ENCODE data around the gene WDR86. TPM values are rescaled to one million over a fixed set of nuclear protein-coding genes. Genes with fewer than 3 reads are reported as not detected.

The WDR86 gene
- total RNA-seq, 6 experiments from 2014 or later = 0.31 to 0.74 (median 0.44) TPM; not detected in 1

DNA sequence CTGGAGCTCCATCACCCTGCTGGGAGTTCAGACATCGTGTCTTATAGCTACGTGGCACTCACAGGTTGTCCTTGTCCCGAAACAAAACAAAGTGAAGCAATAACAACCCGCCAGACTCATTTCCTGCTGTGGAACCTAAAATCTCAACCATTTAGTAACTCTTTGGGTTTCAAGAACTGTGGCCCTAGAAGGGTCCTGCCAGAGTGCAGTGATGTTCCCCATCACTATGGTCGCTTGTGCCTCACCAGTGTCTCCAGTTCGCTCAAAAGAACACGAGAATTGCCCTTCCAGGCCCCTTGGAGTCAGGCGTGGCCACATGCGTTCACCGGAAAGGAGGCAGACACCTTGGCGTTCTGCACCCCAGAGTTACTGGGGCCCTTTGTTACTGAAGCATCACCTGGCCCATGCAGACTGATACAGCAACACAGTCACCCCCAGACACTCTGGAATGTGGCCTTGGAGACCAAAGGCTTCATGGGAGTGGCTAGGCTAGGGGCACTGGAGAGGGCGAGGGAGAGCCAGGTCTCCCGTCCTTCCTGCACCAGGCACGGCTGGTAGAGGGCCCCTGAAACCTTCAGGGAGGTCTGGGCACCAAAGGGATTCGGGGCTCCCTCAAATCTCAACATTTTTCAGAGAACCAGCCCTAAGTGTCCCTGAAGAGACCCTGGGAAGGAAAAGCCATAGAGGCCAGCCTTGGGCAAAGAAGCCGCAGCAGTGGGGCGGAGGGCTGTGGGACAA lies 29.2 kb upstream of the WDR86 start:
- Histone ChIP-seq H3K27me3 (no peaks in the 10 kb centered on the region), H3K9me3 (no peaks in the 10 kb centered on the region), H3K4me1 (peaks cover 0 to 4% (median 0%) of the 10 kb centered on the region in 4 donors), H3K27ac (no peak overlapping the region), H3K36me3 (no peaks in the 10 kb centered on the region), H3K4me3 (no peak overlapping the region)
- intact Hi-C loops (cut with DNase I) = no loop called here
- TF ChIP-seq POLR2A (IDR thresholded peaks at IDR 0.05) (no peak), CTCF (IDR thresholded peaks at IDR 0.05) (no peak)
- ATAC-seq (no peak), DNase-seq (no peak)
- WGBS (ENCODE audit: insufficient coverage, low coverage, low lambda C conversion rate, missing lambda C conversion rate) = 87% methylated on average over 4 of the region's 17 CpGs

GRCh38 chr7:151437866-151438516 lies 28.2 kb upstream of the WDR86 start:
- H3K27me3 ChIP-seq = no peaks in the 10 kb centered on the region
- no peak for TF ChIP-seq CTCF (IDR thresholded peaks at IDR 0.05)
- no peak for TF ChIP-seq POLR2A (IDR thresholded peaks at IDR 0.05)
- peaks cover 0 to 4% (median 0%) of the 10 kb centered on the region in 4 donors for H3K4me1 ChIP-seq
- no peaks in the 10 kb centered on the region for H3K36me3 ChIP-seq
- 77% methylated on average over 15 of the region's 23 CpGs for WGBS (ENCODE audit: insufficient coverage, low coverage, low lambda C conversion rate, missing lambda C conversion rate)
- no peak for DNase-seq
- no peak overlapping the region for H3K4me3 ChIP-seq
- ATAC-seq = no peak
- no peak overlapping the region for H3K27ac ChIP-seq
- no peaks in the 10 kb centered on the region for H3K9me3 ChIP-seq
- intact Hi-C loops (cut with DNase I) = no loop called here

DNA sequence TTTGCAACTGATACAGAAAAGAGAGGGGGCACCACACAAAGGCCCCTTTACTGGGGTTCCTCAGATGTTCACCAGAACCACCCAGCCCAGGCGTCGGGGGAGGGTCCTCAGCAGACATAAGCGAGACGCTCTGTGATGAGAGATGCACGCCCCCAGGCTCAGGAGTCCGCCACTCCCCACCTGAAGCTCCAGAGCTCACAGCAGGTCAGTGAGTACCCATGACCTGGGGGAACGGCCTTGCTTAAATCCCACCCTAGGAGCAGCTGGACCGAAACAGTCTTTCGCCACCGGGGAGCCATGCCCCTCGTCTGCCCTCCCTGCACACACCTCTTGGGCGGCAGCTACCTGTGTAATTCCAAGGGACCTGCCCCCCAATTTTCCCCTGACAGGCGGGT lies 27.3 kb upstream of the WDR86 start:
- ATAC-seq = no peak
- WGBS (ENCODE audit: insufficient coverage, low coverage, low lambda C conversion rate, missing lambda C conversion rate) = 80% methylated on average over 2 of the region's 13 CpGs
- H3K27ac ChIP-seq = no peak overlapping the region
- intact Hi-C loops (cut with DNase I) = no loop called here
- H3K27me3 ChIP-seq = no peaks in the 10 kb centered on the region
- no peaks in the 10 kb centered on the region for H3K9me3 ChIP-seq
- H3K4me3 ChIP-seq = no peak overlapping the region
- H3K4me1 ChIP-seq = peaks cover 0 to 4% (median 0%) of the 10 kb centered on the region in 4 donors
- no peak for DNase-seq
- TF ChIP-seq CTCF (IDR thresholded peaks at IDR 0.05) = no peak
- TF ChIP-seq POLR2A (IDR thresholded peaks at IDR 0.05) = no peak
- no peaks in the 10 kb centered on the region for H3K36me3 ChIP-seq

DNA sequence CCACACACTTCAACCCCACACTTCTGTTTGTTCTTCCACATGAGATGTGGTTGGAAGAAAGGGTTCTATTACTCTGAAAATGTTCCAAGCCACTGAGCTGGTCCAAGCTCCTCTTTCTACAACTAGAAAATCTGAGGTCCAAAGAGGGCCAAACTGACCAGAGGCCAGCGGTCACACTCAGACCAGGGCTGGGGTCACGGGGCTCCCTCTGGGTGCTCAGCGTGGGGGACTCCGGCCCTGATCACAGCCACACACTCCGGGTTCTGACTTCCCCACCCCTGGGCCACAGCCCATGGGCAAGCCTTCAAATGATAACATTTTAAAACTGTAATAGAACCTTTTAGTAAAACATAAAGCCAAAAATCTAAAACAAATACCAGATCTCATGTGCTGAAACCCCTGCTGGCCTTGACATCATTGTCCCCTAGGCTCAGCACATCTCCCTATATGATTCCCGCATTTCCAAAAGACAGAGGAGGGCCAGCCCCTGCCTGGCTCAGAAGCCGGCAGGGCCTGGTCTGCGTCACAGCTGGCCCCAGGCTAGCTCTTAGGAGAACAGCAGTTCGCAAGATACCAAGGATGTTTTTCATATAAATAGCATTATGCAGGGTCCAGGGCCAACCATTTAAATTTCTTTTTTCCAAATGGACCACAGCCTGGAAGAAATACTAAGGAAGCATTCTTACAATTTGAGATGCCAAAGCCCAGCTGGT lies 26.8 kb upstream of the WDR86 start:
- Histone ChIP-seq H3K4me1 (peaks cover 0 to 4% (median 0%) of the 10 kb centered on the region in 4 donors), H3K4me3 (no peak overlapping the region), H3K36me3 (no peaks in the 10 kb centered on the region), H3K27me3 (no peaks in the 10 kb centered on the region), H3K27ac (no peak overlapping the region), H3K9me3 (no peaks in the 10 kb centered on the region)
- intact Hi-C loops (cut with DNase I) = no loop called here
- TF ChIP-seq POLR2A (IDR thresholded peaks at IDR 0.05) (no peak), CTCF (IDR thresholded peaks at IDR 0.05) (no peak)
- WGBS (ENCODE audit: insufficient coverage, low coverage, low lambda C conversion rate, missing lambda C conversion rate) = 81% methylated on average over 9 of the region's 9 CpGs
- DNase-seq (no peak), ATAC-seq (peak in 1 of 4 donors; percentile 30)
